Neural cell (in vitro differentiated cells): Measurements from ENCODE around the gene DPP9.

ENCODE experiments used
- EZH2 ChIP-seq: fragments of 200-600, 300-800 bp; shearing (Covaris generic), sonication (generic); IDR thresholded peaks from 2 replicates; pipeline ENCODE4 v1.6.1; 2014; ENCODE audit warnings: antibody characterized with exemption, low read length, borderline replicate concordance, mild to moderate bottlenecking; ENCODE audit not compliant: insufficient read depth, poor library complexity, severe bottlenecking
- TF ChIP-seq, protein P1 (sequence below): fragments of 450-650 bp; IDR thresholded peaks from 2 replicates; pipeline ENCODE4 v1.5.1; 2014; ENCODE audit warnings: antibody characterized with exemption, mild to moderate bottlenecking, moderate library complexity; ENCODE audit not compliant: poor library complexity, severe bottlenecking

DNA sequence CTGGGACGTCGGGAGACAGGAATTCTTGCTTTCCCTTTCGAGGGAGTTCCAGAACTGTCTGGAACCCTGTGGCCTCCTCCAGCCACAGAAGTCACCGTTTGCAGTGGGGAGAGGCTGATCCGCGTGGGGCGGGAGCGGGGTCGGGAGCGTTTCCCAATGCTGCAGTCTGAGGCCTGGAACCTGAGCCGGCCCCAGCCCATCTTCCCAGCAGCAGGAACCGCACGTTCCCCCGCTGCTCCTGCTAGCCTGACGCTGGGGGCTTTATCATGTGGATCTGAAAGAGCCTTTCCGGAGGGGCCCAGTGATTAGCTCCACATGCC lies 13.4 kb downstream of the DPP9 start:
- TF ChIP-seq, protein P1, sequence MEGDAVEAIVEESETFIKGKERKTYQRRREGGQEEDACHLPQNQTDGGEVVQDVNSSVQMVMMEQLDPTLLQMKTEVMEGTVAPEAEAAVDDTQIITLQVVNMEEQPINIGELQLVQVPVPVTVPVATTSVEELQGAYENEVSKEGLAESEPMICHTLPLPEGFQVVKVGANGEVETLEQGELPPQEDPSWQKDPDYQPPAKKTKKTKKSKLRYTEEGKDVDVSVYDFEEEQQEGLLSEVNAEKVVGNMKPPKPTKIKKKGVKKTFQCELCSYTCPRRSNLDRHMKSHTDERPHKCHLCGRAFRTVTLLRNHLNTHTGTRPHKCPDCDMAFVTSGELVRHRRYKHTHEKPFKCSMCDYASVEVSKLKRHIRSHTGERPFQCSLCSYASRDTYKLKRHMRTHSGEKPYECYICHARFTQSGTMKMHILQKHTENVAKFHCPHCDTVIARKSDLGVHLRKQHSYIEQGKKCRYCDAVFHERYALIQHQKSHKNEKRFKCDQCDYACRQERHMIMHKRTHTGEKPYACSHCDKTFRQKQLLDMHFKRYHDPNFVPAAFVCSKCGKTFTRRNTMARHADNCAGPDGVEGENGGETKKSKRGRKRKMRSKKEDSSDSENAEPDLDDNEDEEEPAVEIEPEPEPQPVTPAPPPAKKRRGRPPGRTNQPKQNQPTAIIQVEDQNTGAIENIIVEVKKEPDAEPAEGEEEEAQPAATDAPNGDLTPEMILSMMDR, result no peak
- TF ChIP-seq EZH2, result no peak
